ENCODE measurements around the gene KRT4. TPM values are rescaled to one million over a fixed set of nuclear protein-coding genes. Genes with fewer than 3 reads are reported as not detected.

KRT4 gene
- total RNA-seq, 1 experiment from 2014 or later, result not detected

Other genes starting within 250 kb of the KRT4 start
- not detected in 2 replicates for gene KRT74, start 240.3 kb downstream of the KRT4 start, total RNA-seq (2014; rRNA removed; shearing (Covaris generic))
- gene KRT72, start 212.7 kb downstream of the KRT4 start, total RNA-seq (2014; rRNA removed; shearing (Covaris generic)), result not detected in 2 replicates
- gene KRT73, start 195.6 kb downstream of the KRT4 start, total RNA-seq (2014; rRNA removed; shearing (Covaris generic)), result not detected in 2 replicates
- gene KRT2, start 161.9 kb downstream of the KRT4 start, total RNA-seq (2014; rRNA removed; shearing (Covaris generic)), result not detected in 2 replicates
- gene KRT1, start 133.7 kb downstream of the KRT4 start, total RNA-seq (2014; rRNA removed; shearing (Covaris generic)), result not detected in 2 replicates
- not detected in 2 replicates for gene KRT77, start 110.6 kb downstream of the KRT4 start, total RNA-seq (2014; rRNA removed; shearing (Covaris generic))
- gene KRT76, start 36.8 kb downstream of the KRT4 start, total RNA-seq (2014; rRNA removed; shearing (Covaris generic)), result not detected in 2 replicates
- not detected in 2 replicates for gene KRT3, start 18.0 kb downstream of the KRT4 start, total RNA-seq (2014; rRNA removed; shearing (Covaris generic))
- gene KRT79, start 20.2 kb upstream of the KRT4 start, total RNA-seq (2014; rRNA removed; shearing (Covaris generic)), result not detected in 2 replicates
- gene KRT78, start 34.9 kb upstream of the KRT4 start, total RNA-seq (2014; rRNA removed; shearing (Covaris generic)), result 0.22 TPM in 1 of 2 replicates, not detected in the other
- 38.8 and 54.8 TPM in 2 replicates for gene KRT8, start 91.0 kb upstream of the KRT4 start, total RNA-seq (2014; rRNA removed; shearing (Covaris generic))
- 643 and 924 TPM in 2 replicates for gene KRT18, start 135.0 kb upstream of the KRT4 start, total RNA-seq (2014; rRNA removed; shearing (Covaris generic))
- 248 and 279 TPM in 2 replicates for gene EIF4B, start 192.3 kb upstream of the KRT4 start, total RNA-seq (2014; rRNA removed; shearing (Covaris generic))
- 31.1 and 39.9 TPM in 2 replicates for gene TNS2, start 235.9 kb upstream of the KRT4 start, total RNA-seq (2014; rRNA removed; shearing (Covaris generic))